Measurements from ENCODE around the gene SEC63.

DNA sequence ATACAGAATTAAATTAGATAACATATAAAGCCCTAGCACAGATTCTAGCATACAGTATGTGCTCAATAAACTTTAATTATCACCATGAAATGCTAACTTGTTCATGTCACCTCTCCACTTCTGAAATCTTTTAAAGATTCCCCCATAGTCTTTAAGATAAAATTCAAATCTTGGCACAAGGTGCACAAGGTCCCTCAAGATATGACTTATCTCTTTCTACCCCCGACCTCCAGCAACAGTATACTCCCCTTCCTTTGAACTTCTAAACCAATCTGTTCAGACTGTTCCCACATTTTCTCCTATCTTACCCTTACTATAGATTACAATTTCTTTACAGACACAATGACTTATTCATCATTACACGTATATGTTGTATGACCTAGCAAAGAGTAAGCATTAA lies 29.0 kb downstream of the SEC63 start:
- TF ChIP-seq, protein P1, sequence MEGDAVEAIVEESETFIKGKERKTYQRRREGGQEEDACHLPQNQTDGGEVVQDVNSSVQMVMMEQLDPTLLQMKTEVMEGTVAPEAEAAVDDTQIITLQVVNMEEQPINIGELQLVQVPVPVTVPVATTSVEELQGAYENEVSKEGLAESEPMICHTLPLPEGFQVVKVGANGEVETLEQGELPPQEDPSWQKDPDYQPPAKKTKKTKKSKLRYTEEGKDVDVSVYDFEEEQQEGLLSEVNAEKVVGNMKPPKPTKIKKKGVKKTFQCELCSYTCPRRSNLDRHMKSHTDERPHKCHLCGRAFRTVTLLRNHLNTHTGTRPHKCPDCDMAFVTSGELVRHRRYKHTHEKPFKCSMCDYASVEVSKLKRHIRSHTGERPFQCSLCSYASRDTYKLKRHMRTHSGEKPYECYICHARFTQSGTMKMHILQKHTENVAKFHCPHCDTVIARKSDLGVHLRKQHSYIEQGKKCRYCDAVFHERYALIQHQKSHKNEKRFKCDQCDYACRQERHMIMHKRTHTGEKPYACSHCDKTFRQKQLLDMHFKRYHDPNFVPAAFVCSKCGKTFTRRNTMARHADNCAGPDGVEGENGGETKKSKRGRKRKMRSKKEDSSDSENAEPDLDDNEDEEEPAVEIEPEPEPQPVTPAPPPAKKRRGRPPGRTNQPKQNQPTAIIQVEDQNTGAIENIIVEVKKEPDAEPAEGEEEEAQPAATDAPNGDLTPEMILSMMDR (IDR thresholded peaks at IDR 0.05), result no peak
- TF ChIP-seq POLR2A (IDR thresholded peaks at IDR 0.05) (no peak), EP300 (IDR thresholded peaks at IDR 0.05; ENCODE audit: low read depth) (no peak), POLR2AphosphoS5 (IDR thresholded peaks at IDR 0.05) (no peak)
